NCI-H1092 (cell line): ENCODE measurements around the gene PPME1.

Experiments
- DNase-seq: peaks from one replicate; lab custom pipeline; 2025; lab: John Stamatoyannopoulos, UW

PPME1 gene

GRCh38 chr11:74226907-74227306 is 55.8 kb downstream of the PPME1 start:
- no peak for DNase-seq

- DNase-seq, result no peak
These were observed 61.3 kb downstream of the PPME1 start for GRCh38 chr11:74232311-74232950.

GRCh38 chr11:74233683-74234082 is 62.6 kb downstream of the PPME1 start:
- no peak for DNase-seq

- DNase-seq, result no peak
These were observed 64.0 kb downstream of the PPME1 start for GRCh38 chr11:74235121-74235520.

- DNase-seq, result no peak
These were observed 66.5 kb downstream of the PPME1 start for GRCh38 chr11:74237541-74237940.

- no peak for DNase-seq
These were observed 67.2 kb downstream of the PPME1 start for GRCh38 chr11:74238243-74238642.

GRCh38 chr11:74248469-74248868 is 77.4 kb downstream of the PPME1 start:
- DNase-seq, result no peak

GRCh38 chr11:74249496-74249895 is 78.4 kb downstream of the PPME1 start:
- DNase-seq, result no peak

- no peak for DNase-seq
These were observed 82.3 kb downstream of the PPME1 start for GRCh38 chr11:74253361-74253760.

GRCh38 chr11:74255741-74256375 is 84.8 kb downstream of the PPME1 start:
- peak; percentile 21 for DNase-seq

GRCh38 chr11:74256378-74257133 is 85.5 kb downstream of the PPME1 start:
- DNase-seq, result no peak

GRCh38 chr11:74257959-74258553 is 87.0 kb downstream of the PPME1 start:
- DNase-seq, result no peak

- no peak for DNase-seq
These were observed 91.6 kb downstream of the PPME1 start for GRCh38 chr11:74262725-74263124.

- DNase-seq, result no peak
These were observed 94.2 kb downstream of the PPME1 start for GRCh38 chr11:74265256-74265655.

- DNase-seq, result no peak
These were observed 95.9 kb downstream of the PPME1 start for GRCh38 chr11:74267014-74267413.

GRCh38 chr11:74268456-74268855 is 97.4 kb downstream of the PPME1 start:
- no peak for DNase-seq

- no peak for DNase-seq
These were observed 98.2 kb downstream of the PPME1 start for GRCh38 chr11:74269161-74269811.

- no peak for DNase-seq
These were observed 101.2 kb downstream of the PPME1 start for GRCh38 chr11:74272276-74272675.

- DNase-seq, result no peak
These were observed 105.5 kb downstream of the PPME1 start for GRCh38 chr11:74276581-74276980.

- no peak for DNase-seq
These were observed 107.0 kb downstream of the PPME1 start for GRCh38 chr11:74278103-74278502.

- DNase-seq, result no peak
These were observed 107.7 kb downstream of the PPME1 start for GRCh38 chr11:74278721-74279161.

- no peak for DNase-seq
These were observed 108.2 kb downstream of the PPME1 start for GRCh38 chr11:74279256-74279655.
